ENCODE measurements around the gene FEN1. TPM values are rescaled to one million over a fixed set of nuclear protein-coding genes. Genes with fewer than 3 reads are reported as not detected.

Gene FEN1
- total and polyA plus RNA-seq, 2 of the 8 experiments (the other 6 are each of a cell fraction or from before 2014, with no cell fraction given), result 52.6 to 86.1 TPM

GRCh38 chr11:61768376-61769076 lies 24.2 kb upstream of the FEN1 start:
- no peak overlapping the region for H4K91ac ChIP-seq (replicated peaks; ENCODE audit: insufficient read length, low read length)
- H3K4me1 ChIP-seq (replicated peaks in 1 of 4; ENCODE audit: control insufficient read depth in 3 of 4, insufficient read depth in 4 of 4, low read length in 3 of 4), result peaks cover 0 to 21% (median 15%) of the 10 kb centered on the region in 4 experiments; a peak in 5 of 7 replicates
- no peak overlapping the region; the same call in 1 of the 2 replicates for H4K8ac ChIP-seq (ENCODE audit: extremely low read depth, insufficient read depth, low read length)
- no peaks in the 10 kb centered on the region for H3K27me3 ChIP-seq (replicated peaks in 1 of 4; ENCODE audit: control insufficient read depth in 3 of 4, extremely low read depth in 1 of 4, insufficient read depth in 3 of 4, low read length in 3 of 4)
- H2BK120ac ChIP-seq (replicated peaks; ENCODE audit: low read depth, low read length), result no peak overlapping the region
- no peak overlapping the region for H3K27ac ChIP-seq (ENCODE audit: low read depth, low read length)
- no peaks in the 10 kb centered on the region for H4K20me1 ChIP-seq (replicated peaks in 1 of 2; ENCODE audit: control insufficient read depth in 1 of 2, insufficient read depth in 2 of 2, low read length in 2 of 2)
- no peak overlapping the region for H2BK15ac ChIP-seq (ENCODE audit: low read length)
- H3K4me2 ChIP-seq (ENCODE audit: insufficient read depth in 1 of 2, low read depth in 2 of 2, low read length in 2 of 2), result no peak overlapping the region
- H2BK20ac ChIP-seq (ENCODE audit: low read length), result no peak overlapping the region
- no peaks in the 10 kb centered on the region for H3K79me2 ChIP-seq (ENCODE audit: control insufficient read depth in 1 of 2, insufficient read depth in 2 of 2, low read length in 2 of 2)
- H3K23ac ChIP-seq (ENCODE audit: insufficient read length), result no peak overlapping the region
- H2AK5ac ChIP-seq (ENCODE audit: low read depth, low read length), result no peak overlapping the region
- no peaks in the 10 kb centered on the region for H3K79me1 ChIP-seq (ENCODE audit: low read depth, low read length)
- no peak for DNase-seq (ENCODE audit: low read depth in 1 of 2, low spot score in 2 of 2)
- no peak overlapping the region for H3K14ac ChIP-seq (ENCODE audit: insufficient read length)
- ChIA-PET CTCF (ENCODE audit: partially characterized antibody) (interaction anchor here (0.8 to 5.3 kb wide), 4 partner anchors 19 to 63 kb away, joined by 3 to 26 read pairs (median 6); no protein-coding TSS in a partner anchor), POLR2A (ENCODE audit: partially characterized antibody) (interaction anchor here (1.0 kb wide), 1 partner anchor 12 kb away, joined by 5 read pairs; no protein-coding TSS in a partner anchor)
- 0 out of 2 replicates have a peak overlapping the region, but pooled peaks have one; percentile 39 for H2BK12ac ChIP-seq (ENCODE audit: low read depth, low read length)
- H3K9me3 ChIP-seq (ENCODE audit: insufficient read depth in 2 of 2, low read depth in 1 of 2, low read length in 1 of 2), result no peaks in the 10 kb centered on the region
- H3K9ac ChIP-seq (replicated peaks in 1 of 4; ENCODE audit: extremely low read depth in 1 of 4, low read depth in 3 of 4, low read length in 3 of 4), result no peak overlapping the region
- H2AFZ ChIP-seq (ENCODE audit: low read length), result no peak overlapping the region
- H3K36me3 ChIP-seq (ENCODE audit: control insufficient read depth in 2 of 4, insufficient read depth in 4 of 4, low read length in 3 of 4), result no peaks in the 10 kb centered on the region
- H4K5ac ChIP-seq (ENCODE audit: insufficient read length, low read depth, low read length), result no peak overlapping the region
- no peak for FAIRE-seq
- no peak overlapping the region for H3K4ac ChIP-seq (replicated peaks; ENCODE audit: insufficient read length, low read depth, low read length)
- no peak overlapping the region for H2BK5ac ChIP-seq (ENCODE audit: low read depth, low read length)
- H3K56ac ChIP-seq (replicated peaks; ENCODE audit: insufficient read length, low read depth, low read length), result no peak overlapping the region
- no peaks in the 10 kb centered on the region for H3K23me2 ChIP-seq (ENCODE audit: low read depth, low read length)
- no peak overlapping the region; the same call in 1 of the 2 replicates for H3K18ac ChIP-seq (ENCODE audit: extremely low read depth, low read length)
- WGBS, 2 experiments (ENCODE audit: extremely low coverage in 1 of 2, insufficient coverage in 1 of 2, insufficient read length in 1 of 2, insufficient replicate concordance in 2 of 2, low coverage in 1 of 2, low lambda C conversion rate in 2 of 2, missing lambda C conversion rate in 1 of 2), result 89% methylated on average over 11 of the region's 11 CpGs; no CpG with 5 or more reads in 1 of the 2 experiments
- H3K4me3 ChIP-seq (ENCODE audit: extremely low read depth in 1 of 4, insufficient read depth in 2 of 4, low read depth in 3 of 4, low read length in 4 of 4), result no peak overlapping the region
- no peak for TF ChIP-seq CHD2 (IDR thresholded peaks at IDR 0.05; ENCODE audit: low read length)
- no peak for TF ChIP-seq EP300 (IDR thresholded peaks at IDR 0.05; ENCODE audit: borderline replicate concordance in 1 of 2, low read depth in 2 of 2, low read length in 2 of 2)
- TF ChIP-seq CHD1 (IDR thresholded peaks at IDR 0.05; ENCODE audit: low read depth, low read length), result no peak
- no peak for TF ChIP-seq ATF3 (IDR thresholded peaks at IDR 0.05; ENCODE audit: insufficient read depth, low read depth, low read length)
- TF ChIP-seq BACH1 (IDR thresholded peaks at IDR 0.05; ENCODE audit: low read length), result no peak
- TF ChIP-seq CTCF (IDR thresholded peaks at IDR 0.05; ENCODE audit: control extremely low read depth in 1 of 3, insufficient read depth in 1 of 3, low read depth in 1 of 3, low read length in 3 of 3), result no peak
- TF ChIP-seq SIRT6 (IDR thresholded peaks at IDR 0.05; ENCODE audit: low read length), result no peak
- TF ChIP-seq SP1 (IDR thresholded peaks at IDR 0.05; ENCODE audit: low read depth, low read length), result no peak
- TF ChIP-seq SAP30 (IDR thresholded peaks at IDR 0.05; ENCODE audit: insufficient read depth, insufficient replicate concordance, low read length), result no peak
